ENCODE measurements around the gene FAM149B1.
"Not testable (repeated sequence)": the region's sequence is repeated elsewhere in the genome, so short reads cannot be mapped to it uniquely, and the experiment has no call there.

FAM149B1 gene

GRCh38 chr10:73229567-73229966, 61.6 kb downstream of the FAM149B1 start:
- no peak for DNase-seq (ENCODE audit: low read depth in 1 of 2, low spot score in 1 of 2)

- DNase-seq (ENCODE audit: low read depth in 1 of 2, low spot score in 1 of 2): no peak
These were observed 65.0 kb downstream of the FAM149B1 start for GRCh38 chr10:73232887-73233286.

- DNase-seq (ENCODE audit: low read depth in 1 of 2, low spot score in 1 of 2): no peak
These were observed 66.0 kb downstream of the FAM149B1 start for GRCh38 chr10:73233883-73234282.

- DNase-seq (ENCODE audit: low read depth in 1 of 2, low spot score in 1 of 2): no peak
These were observed 66.8 kb downstream of the FAM149B1 start for GRCh38 chr10:73234695-73235094.

GRCh38 chr10:73238990-73239566, 71.2 kb downstream of the FAM149B1 start:
- no peak for DNase-seq (ENCODE audit: low read depth in 1 of 2, low spot score in 1 of 2)

- no peak for DNase-seq (ENCODE audit: low read depth in 1 of 2, low spot score in 1 of 2)
These were observed 72.0 kb downstream of the FAM149B1 start for GRCh38 chr10:73239908-73240307.

- DNase-seq (ENCODE audit: low read depth in 1 of 2, low spot score in 1 of 2): no peak
These were observed 77.1 kb downstream of the FAM149B1 start for GRCh38 chr10:73244866-73245477.

- no peak for DNase-seq (ENCODE audit: low read depth in 1 of 2, low spot score in 1 of 2)
These were observed 78.4 kb downstream of the FAM149B1 start for GRCh38 chr10:73246322-73246645.

GRCh38 chr10:73246646-73247508, 79.0 kb downstream of the FAM149B1 start, which contains the start of gene DNAJC9:
DNAJC9 (minus strand) TSS chr10:73247255; CDS start chr10:73247189, 66 bp downstream.
- DNase-seq (ENCODE audit: low read depth in 1 of 2, low spot score in 1 of 2): peak; percentile 94 to 98

GRCh38 chr10:73247509-73248258, 79.8 kb downstream of the FAM149B1 start:
- DNase-seq (ENCODE audit: low read depth in 1 of 2, low spot score in 1 of 2): no peak

- DNase-seq (ENCODE audit: low read depth in 1 of 2, low spot score in 1 of 2): no peak
These were observed 80.4 kb downstream of the FAM149B1 start for GRCh38 chr10:73248259-73248724.

- no peak for DNase-seq (ENCODE audit: low read depth in 1 of 2, low spot score in 1 of 2)
These were observed 83.9 kb downstream of the FAM149B1 start for GRCh38 chr10:73251683-73252444.

GRCh38 chr10:73252445-73253224, 84.7 kb downstream of the FAM149B1 start, which contains the start of gene MRPS16:
MRPS16 (minus strand) TSS chr10:73252644; CDS start chr10:73252482, 162 bp downstream.
- peak; percentile 79 to 81 for DNase-seq (ENCODE audit: low read depth in 1 of 2, low spot score in 1 of 2)

- no peak for DNase-seq (ENCODE audit: low read depth in 1 of 2, low spot score in 1 of 2)
These were observed 85.3 kb downstream of the FAM149B1 start for GRCh38 chr10:73253225-73253555.

GRCh38 chr10:73258612-73259011, 90.7 kb downstream of the FAM149B1 start:
- not testable (repeated sequence) for DNase-seq (ENCODE audit: low read depth in 1 of 2, low spot score in 1 of 2)

GRCh38 chr10:73261362-73261995, 93.6 kb downstream of the FAM149B1 start:
- no peak for DNase-seq (ENCODE audit: low read depth in 1 of 2, low spot score in 1 of 2)

GRCh38 chr10:73262105-73262730, 94.3 kb downstream of the FAM149B1 start:
- DNase-seq (ENCODE audit: low read depth in 1 of 2, low spot score in 1 of 2): no peak

GRCh38 chr10:73262880-73263555, 95.1 kb downstream of the FAM149B1 start:
- no peak for DNase-seq (ENCODE audit: low read depth in 1 of 2, low spot score in 1 of 2)
